Activated CD4-positive, CD25-positive, alpha-beta regulatory T cell treated with anti-CD3 and anti-CD28 coated beads, Interleukin-2, amount 50 U/mL, for 24 hours (primary cell): Measurements from ENCODE around the gene EP400.
"Not testable (repeated sequence)": the region's sequence is repeated elsewhere in the genome, so short reads cannot be mapped to it uniquely, and the experiment has no call there.

Experiments used
- ATAC-seq, 2 donors: fragments of 150-1000 bp; cut with Tn5 transposase; one replicate each; pipeline ENCODE4 v1.10.0; 2021; ENCODE audit warnings: mild to moderate bottlenecking in 1 of 2, moderate library complexity in 1 of 2

EP400 gene

GRCh38 chr12:131954460-131954859 is 4.7 kb downstream of the EP400 start:
- ATAC-seq, result not testable (repeated sequence)

GRCh38 chr12:131959116-131959515 is 9.4 kb downstream of the EP400 start:
- no peak for ATAC-seq

GRCh38 chr12:131959641-131960589 is 10.2 kb downstream of the EP400 start:
- no peak for ATAC-seq

- not testable (repeated sequence) for ATAC-seq
These were observed 11.0 kb downstream of the EP400 start for GRCh38 chr12:131960590-131961325.

- not testable (repeated sequence) for ATAC-seq
These were observed 11.6 kb downstream of the EP400 start for GRCh38 chr12:131961328-131961727.

GRCh38 chr12:131962069-131962468 is 12.3 kb downstream of the EP400 start:
- no peak for ATAC-seq

GRCh38 chr12:131963381-131963780 is 13.6 kb downstream of the EP400 start:
- ATAC-seq, result no peak

GRCh38 chr12:131965073-131965472 is 15.3 kb downstream of the EP400 start:
- no peak for ATAC-seq

- no peak for ATAC-seq
These were observed 21.5 kb downstream of the EP400 start for GRCh38 chr12:131971226-131971625.

- no peak for ATAC-seq
These were observed 25.5 kb downstream of the EP400 start for GRCh38 chr12:131975228-131975627.

- no peak for ATAC-seq
These were observed 29.9 kb downstream of the EP400 start for GRCh38 chr12:131979606-131980005.

- no peak for ATAC-seq
These were observed 30.5 kb downstream of the EP400 start for GRCh38 chr12:131980263-131980662.

GRCh38 chr12:131981388-131981787 is 31.6 kb downstream of the EP400 start:
- ATAC-seq, result no peak

GRCh38 chr12:131982041-131982440 is 32.3 kb downstream of the EP400 start:
- ATAC-seq, result no peak

GRCh38 chr12:131983026-131983425 is 33.3 kb downstream of the EP400 start:
- no peak for ATAC-seq

GRCh38 chr12:131983554-131983953 is 33.8 kb downstream of the EP400 start:
- no peak for ATAC-seq

GRCh38 chr12:131984334-131984733 is 34.6 kb downstream of the EP400 start:
- no peak for ATAC-seq

- not testable (repeated sequence) for ATAC-seq
These were observed 35.8 kb downstream of the EP400 start for GRCh38 chr12:131985510-131985875.

- no peak for ATAC-seq
These were observed 36.6 kb downstream of the EP400 start for GRCh38 chr12:131986361-131986760.

- no peak for ATAC-seq
These were observed 37.2 kb downstream of the EP400 start for GRCh38 chr12:131986910-131987309.

- no peak for ATAC-seq
These were observed 37.8 kb downstream of the EP400 start for GRCh38 chr12:131987552-131987951.

- no peak for ATAC-seq
These were observed 38.5 kb downstream of the EP400 start for GRCh38 chr12:131988054-131988796.

GRCh38 chr12:131989021-131989420 is 39.3 kb downstream of the EP400 start:
- no peak for ATAC-seq
